HCT116 (cell line): ENCODE results near the gene SHC2. TPM values are rescaled to one million over a fixed set of nuclear protein-coding genes. Genes with fewer than 3 reads are reported as not detected.
A peak's percentile ranks its signal among the peaks of the same experiment; 100 is the strongest.

Experiments
- ATAC-seq: fragments of 200-7000 bp; cut with Tn5 transposase; 2 replicates; pipeline ENCODE4 v1.9.1; 2020; ENCODE audit warnings: mild to moderate bottlenecking, moderate library complexity
- BruUV-seq: library from RNA; stranded (reverse); fragments of 400-500 nt; replicated peaks from 2 replicates; lab custom pipeline; 2021; lab: Mats Ljungman, UMichigan
- CTCF ChIA-PET: fragments of 300-600 bp; sonication (Branson Sonifier 250); formaldehyde crosslinking; loops from one replicate; lab custom pipeline; 2021; ENCODE audit warnings: antibody characterized with exemption; lab: Charles Lee
- POLR2A ChIA-PET: fragments of 300-600, 350-600 bp; sonication (Branson Sonifier 250); formaldehyde crosslinking; loops from one replicate; lab custom pipeline; 2021; ENCODE audit warnings: antibody characterized with exemption; lab: Charles Lee
- RAD21 ChIA-PET, 2 experiments: fragments of 300-600 bp; sonication (Branson Sonifier 250); formaldehyde crosslinking; loops; one replicate each; lab custom pipeline; 2023; ENCODE audit warnings: low total read pairs in 2 of 2; ENCODE audit not compliant: uncharacterized antibody in 2 of 2, unreplicated experiment in 2 of 2, low non-redundant PET in 1 of 2; lab: Charles Lee
- DNase-seq: peaks from one replicate; pipeline ENCODE4 v3.0.0-alpha.2; 2010; ENCODE audit warnings: low read depth, low spot score
- H2AFZ ChIP-seq: fragments of 200-600 bp; shearing (Covaris generic), sonication (generic); 2 replicates; pipeline ENCODE4 v1.6.1; 2017; ENCODE audit warnings: low read depth, mixed run types, mixed read lengths, antibody characterized with exemption, low read length; ENCODE audit not compliant: poor library complexity, severe bottlenecking
- H3K27ac ChIP-seq: 2 replicates; pipeline ENCODE4 v1.5.1; 2012; ENCODE audit warnings: low read depth, low read length
- H3K27me3 ChIP-seq: fragments of 200-600 bp; sonication (generic); 2 replicates; pipeline ENCODE4 v1.6.1; 2016; ENCODE audit warnings: mixed run types, low read length, mixed read lengths; ENCODE audit not compliant: insufficient read depth
- H3K36me3 ChIP-seq, 2 experiments: fragments of 200-500 bp in 1 of 2; fragments of 200-600 bp in 1 of 2; sonication (Bioruptor generic) in 1 of 2; sonication (generic) in 1 of 2; 2 replicates each; pipeline versions ENCODE4 v1.5.1 to v1.6.1; 2014 to 2016; ENCODE audit warnings: low read length in 2 of 2, inconsistent platforms in 1 of 2, mixed read lengths in 1 of 2, mixed run types in 1 of 2; ENCODE audit not compliant: insufficient read depth in 2 of 2, control insufficient read depth in 1 of 2
- H3K4me1 ChIP-seq, 2 experiments: fragments of 200-600 bp in 1 of 2; sonication (generic) in 1 of 2; 2 replicates each; pipeline versions ENCODE4 v1.5.1 to v1.6.1; 2012 to 2017; ENCODE audit warnings: low read length in 2 of 2, inconsistent platforms in 1 of 2, mild to moderate bottlenecking in 1 of 2, mixed read lengths in 1 of 2, mixed run types in 1 of 2, moderate library complexity in 1 of 2; ENCODE audit not compliant: insufficient read depth in 2 of 2, control insufficient read depth in 1 of 2
- H3K4me2 ChIP-seq: fragments of 200-600 bp; sonication (generic); 2 replicates; pipeline ENCODE4 v1.6.1; 2017; ENCODE audit warnings: mixed run types, low read length, mixed read lengths
- H3K4me3 ChIP-seq, 2 experiments: fragments of 200-600 bp in 1 of 2; sonication (generic) in 1 of 2; replicated peaks in 1 of 2; 2 replicates each; pipeline ENCODE4 v1.5.1; 2011 to 2016; ENCODE audit warnings: low read length in 2 of 2, control low read depth in 1 of 2, low read depth in 1 of 2, mild to moderate bottlenecking in 1 of 2, mixed read lengths in 1 of 2, mixed run types in 1 of 2
- H3K79me2 ChIP-seq: fragments of 200-600 bp; sonication (generic); 2 replicates; pipeline ENCODE4 v1.6.1; 2017; ENCODE audit warnings: mild to moderate bottlenecking, mixed run types, low read length, moderate library complexity, mixed read lengths; ENCODE audit not compliant: insufficient read depth
- H3K9ac ChIP-seq: fragments of 200-600 bp; sonication (generic); 2 replicates; pipeline ENCODE4 v1.6.1; 2016; ENCODE audit warnings: low read length, mixed read lengths
- H3K9me2 ChIP-seq: fragments of 200-600 bp; sonication (generic), shearing (Covaris generic); 2 replicates; pipeline ENCODE4 v1.6.1; 2017; ENCODE audit warnings: mixed run types, mild to moderate bottlenecking, moderate library complexity; ENCODE audit not compliant: insufficient read depth
- H3K9me3 ChIP-seq, 2 experiments: fragments of 200-500 bp in 1 of 2; fragments of 200-600 bp in 1 of 2; sonication (Bioruptor generic) in 1 of 2; sonication (generic) in 1 of 2; 2 replicates each; pipeline ENCODE4 v1.6.1; 2014 to 2017; ENCODE audit warnings: low read length in 2 of 2, mixed read lengths in 2 of 2, inconsistent platforms in 1 of 2, low read depth in 1 of 2, mild to moderate bottlenecking in 1 of 2, mixed run types in 1 of 2, moderate library complexity in 1 of 2; ENCODE audit not compliant: control insufficient read depth in 1 of 2, insufficient read depth in 1 of 2
- H4K20me1 ChIP-seq: fragments of 200-600 bp; sonication (generic), shearing (Covaris generic); 2 replicates; pipeline ENCODE4 v1.6.1; 2017; ENCODE audit warnings: mixed run types, mild to moderate bottlenecking, moderate library complexity; ENCODE audit not compliant: insufficient read depth
- CBX3 ChIP-seq: IDR thresholded peaks from 2 replicates; pipeline ENCODE4 v1.6.1; 2012; ENCODE audit warnings: low read depth
- EZH2 ChIP-seq: fragments of 200-600 bp; sonication (generic); IDR thresholded peaks from 2 replicates; pipeline ENCODE4 v1.6.1; 2017; ENCODE audit warnings: antibody characterized with exemption, mixed run types
- JUND ChIP-seq: IDR thresholded peaks from 2 replicates; pipeline ENCODE4 v1.6.1; 2012
- SIN3A ChIP-seq: IDR thresholded peaks from 2 replicates; pipeline ENCODE4 v1.6.1; 2012; ENCODE audit warnings: low read depth
- TCF7L2 ChIP-seq: IDR thresholded peaks from 2 replicates; pipeline ENCODE4 v1.7.0; 2011; ENCODE audit warnings: borderline replicate concordance, inconsistent platforms; ENCODE audit not compliant: insufficient read depth, insufficient read length; ENCODE audit errors: extremely low read depth
- ZNF274 ChIP-seq: fragments of 200-500 bp; sonication (Bioruptor generic); IDR thresholded peaks from 2 replicates; pipeline ENCODE4 v1.6.1; 2014; ENCODE audit warnings: mild to moderate bottlenecking, low read depth, low read length, inconsistent platforms
- intact Hi-C: fragments of 100-400 bp; cut with micrococcal nuclease; formaldehyde crosslinking; loops from 2 replicates; pipeline ENCODE4 v1.10.0; 2022
- total RNA-seq: library from RNA; stranded (reverse); gene quantifications from one replicate; pipeline ENCODE4 v1.2.1, GENCODE V29; 2021; ENCODE audit not compliant: unreplicated experiment
- TF ChIP-seq, protein P1 (sequence below): IDR thresholded peaks from 2 replicates; pipeline ENCODE4 v1.6.1; 2012
- TF ChIP-seq, protein P2 (sequence below), 3 experiments: fragments of 200-600 bp in 1 of 3; sonication (generic) in 1 of 3; IDR thresholded peaks in 2 of 3; conservative IDR thresholded peaks in 1 of 3; 2 replicates each; pipeline ENCODE4 v1.5.1; 2012 to 2017; ENCODE audit warnings: low read depth in 2 of 3, low read length in 2 of 3, antibody characterized with exemption in 1 of 3, borderline replicate concordance in 1 of 3, control low read depth in 1 of 3, mild to moderate bottlenecking in 1 of 3, mixed read lengths in 1 of 3, mixed run types in 1 of 3, moderate library complexity in 1 of 3; ENCODE audit not compliant: insufficient read depth in 1 of 3
- TF ChIP-seq, protein P3 (sequence below): IDR thresholded peaks from 2 replicates; pipeline ENCODE4 v1.6.1; 2011; ENCODE audit warnings: mild to moderate bottlenecking, low read length, moderate library complexity; ENCODE audit not compliant: insufficient replicate concordance; ENCODE audit errors: extremely low read depth

The SHC2 gene
- total RNA-seq, 1 experiment from 2014 or later, result 2.5 TPM

DNA sequence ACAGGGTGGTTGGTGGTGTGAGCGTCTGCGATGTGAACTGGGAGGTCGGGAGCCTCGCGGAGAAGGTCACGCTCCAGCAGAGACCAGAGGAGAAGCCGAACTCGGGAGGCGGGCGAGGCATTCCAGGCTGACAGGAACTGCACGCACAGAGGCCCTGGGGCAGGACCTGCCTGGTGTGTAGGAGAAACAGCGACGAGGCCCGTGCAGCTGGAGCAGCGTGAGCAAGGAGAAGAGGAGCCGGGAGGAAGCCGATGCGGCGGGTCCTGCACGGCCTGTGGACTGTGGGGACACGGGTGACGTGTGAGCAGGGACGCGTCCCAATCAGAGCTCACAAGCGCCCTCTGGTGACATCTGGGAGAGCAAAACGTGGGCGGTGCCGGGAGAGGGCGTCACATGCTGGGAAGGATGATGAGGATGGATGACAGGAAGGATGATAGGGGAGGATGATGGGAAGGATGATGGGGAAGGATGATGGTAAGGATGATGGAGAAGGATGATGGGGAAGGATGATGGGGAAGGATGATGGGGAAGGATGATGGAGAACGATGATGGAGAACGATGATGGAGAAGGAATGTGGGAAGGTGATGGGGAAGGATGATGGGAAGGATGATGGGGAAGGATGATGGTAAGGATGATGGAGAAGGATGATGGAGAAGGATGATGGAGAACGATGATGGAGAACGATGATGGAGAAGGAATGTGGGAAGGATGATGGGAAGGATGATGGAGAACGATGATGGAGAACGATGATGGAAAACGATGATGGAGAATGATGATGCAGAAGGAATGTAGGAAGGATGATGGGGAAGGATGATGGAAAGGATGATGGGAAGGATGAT, 19.4 kb upstream of the SHC2 start (continued):
- no peak for TF ChIP-seq ZNF274
- TF ChIP-seq, protein P1, sequence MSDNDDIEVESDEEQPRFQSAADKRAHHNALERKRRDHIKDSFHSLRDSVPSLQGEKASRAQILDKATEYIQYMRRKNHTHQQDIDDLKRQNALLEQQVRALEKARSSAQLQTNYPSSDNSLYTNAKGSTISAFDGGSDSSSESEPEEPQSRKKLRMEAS, result no peak
- 0 out of 2 replicates have a peak, but pooled peaks have one; percentile 29 for TF ChIP-seq CBX3
- no peak for TF ChIP-seq JUND

DNA sequence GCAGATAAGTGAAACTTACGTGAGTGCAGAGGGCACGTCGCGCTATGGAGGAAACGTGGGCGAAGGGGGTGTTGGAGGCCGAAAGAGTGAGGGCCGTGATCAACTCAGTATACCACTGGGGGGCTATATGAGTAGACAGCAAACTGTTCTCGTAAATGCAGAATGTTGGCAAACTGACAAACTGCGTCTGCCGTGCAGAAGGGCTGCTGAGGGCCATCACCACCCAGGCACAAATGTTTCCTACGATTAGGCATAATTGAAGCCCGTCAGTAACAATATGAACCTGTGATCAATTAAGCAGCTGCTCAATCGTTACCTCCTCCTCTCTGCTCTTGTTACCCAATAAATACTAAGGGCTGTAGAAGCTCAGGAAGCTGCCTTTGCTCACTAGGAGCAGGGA, 18.1 kb upstream of the SHC2 start:
- no peak overlapping the region for H3K9ac ChIP-seq
- H3K9me2 ChIP-seq, result no peaks in the 10 kb centered on the region
- DNase-seq (no peak), ATAC-seq (no peak)
- H3K79me2 ChIP-seq, result no peaks in the 10 kb centered on the region
- H3K27me3 ChIP-seq, result no peaks in the 10 kb centered on the region
- no peak overlapping the region for H3K4me3 ChIP-seq
- H3K9me3 ChIP-seq, result peaks cover 0 to 15% of the 10 kb centered on the region in 2 experiments; a peak in 1 of 4 replicates
- ChIA-PET RAD21 (no interaction called here), CTCF (interaction anchor here (0.6 kb wide), 1 partner anchor 200 kb away, joined by 4 read pairs; no protein-coding TSS in a partner anchor), POLR2A (interaction anchor here (1.2 kb wide), 1 partner anchor 52 kb away, joined by 3 read pairs; the partner anchor contains the start of gene CDC34)
- H3K4me1 ChIP-seq, result no peaks in the 10 kb centered on the region
- no peak overlapping the region for H3K27ac ChIP-seq
- H3K36me3 ChIP-seq, result no peaks in the 10 kb centered on the region
- BruUV-seq, result no TSS peak
- TF ChIP-seq SIN3A, result no peak
- TF ChIP-seq JUND, result no peak
- TF ChIP-seq EZH2, result no peak
- TF ChIP-seq, protein P1, result no peak
- TF ChIP-seq, protein P2, sequence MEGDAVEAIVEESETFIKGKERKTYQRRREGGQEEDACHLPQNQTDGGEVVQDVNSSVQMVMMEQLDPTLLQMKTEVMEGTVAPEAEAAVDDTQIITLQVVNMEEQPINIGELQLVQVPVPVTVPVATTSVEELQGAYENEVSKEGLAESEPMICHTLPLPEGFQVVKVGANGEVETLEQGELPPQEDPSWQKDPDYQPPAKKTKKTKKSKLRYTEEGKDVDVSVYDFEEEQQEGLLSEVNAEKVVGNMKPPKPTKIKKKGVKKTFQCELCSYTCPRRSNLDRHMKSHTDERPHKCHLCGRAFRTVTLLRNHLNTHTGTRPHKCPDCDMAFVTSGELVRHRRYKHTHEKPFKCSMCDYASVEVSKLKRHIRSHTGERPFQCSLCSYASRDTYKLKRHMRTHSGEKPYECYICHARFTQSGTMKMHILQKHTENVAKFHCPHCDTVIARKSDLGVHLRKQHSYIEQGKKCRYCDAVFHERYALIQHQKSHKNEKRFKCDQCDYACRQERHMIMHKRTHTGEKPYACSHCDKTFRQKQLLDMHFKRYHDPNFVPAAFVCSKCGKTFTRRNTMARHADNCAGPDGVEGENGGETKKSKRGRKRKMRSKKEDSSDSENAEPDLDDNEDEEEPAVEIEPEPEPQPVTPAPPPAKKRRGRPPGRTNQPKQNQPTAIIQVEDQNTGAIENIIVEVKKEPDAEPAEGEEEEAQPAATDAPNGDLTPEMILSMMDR (IDR thresholded peaks at IDR 0.05 in 2 of 3, conservative IDR thresholded peaks at IDR 0.05 in 1 of 3; ENCODE audit: borderline replicate concordance in 1 of 3, insufficient read depth in 1 of 3, low read depth in 2 of 3, low read length in 2 of 3), result no peak
- TF ChIP-seq TCF7L2, result no peak
- TF ChIP-seq, protein P3, sequence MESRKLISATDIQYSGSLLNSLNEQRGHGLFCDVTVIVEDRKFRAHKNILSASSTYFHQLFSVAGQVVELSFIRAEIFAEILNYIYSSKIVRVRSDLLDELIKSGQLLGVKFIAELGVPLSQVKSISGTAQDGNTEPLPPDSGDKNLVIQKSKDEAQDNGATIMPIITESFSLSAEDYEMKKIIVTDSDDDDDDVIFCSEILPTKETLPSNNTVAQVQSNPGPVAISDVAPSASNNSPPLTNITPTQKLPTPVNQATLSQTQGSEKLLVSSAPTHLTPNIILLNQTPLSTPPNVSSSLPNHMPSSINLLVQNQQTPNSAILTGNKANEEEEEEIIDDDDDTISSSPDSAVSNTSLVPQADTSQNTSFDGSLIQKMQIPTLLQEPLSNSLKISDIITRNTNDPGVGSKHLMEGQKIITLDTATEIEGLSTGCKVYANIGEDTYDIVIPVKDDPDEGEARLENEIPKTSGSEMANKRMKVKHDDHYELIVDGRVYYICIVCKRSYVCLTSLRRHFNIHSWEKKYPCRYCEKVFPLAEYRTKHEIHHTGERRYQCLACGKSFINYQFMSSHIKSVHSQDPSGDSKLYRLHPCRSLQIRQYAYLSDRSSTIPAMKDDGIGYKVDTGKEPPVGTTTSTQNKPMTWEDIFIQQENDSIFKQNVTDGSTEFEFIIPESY, result no peak
- no peak overlapping the region for H3K4me2 ChIP-seq
- no peaks in the 10 kb centered on the region for H4K20me1 ChIP-seq
- intact Hi-C loops, result no loop called here
- no peak overlapping the region for H2AFZ ChIP-seq
